Effector CD8-positive, alpha-beta T cell (primary cell): Measurements from ENCODE around the gene ICAM1.
"Not testable (repeated sequence)": the region's sequence is repeated elsewhere in the genome, so short reads cannot be mapped to it uniquely, and the experiment has no call there.

Experiments used
- DNase-seq: peaks from one replicate; lab custom pipeline; 2025; lab: John Stamatoyannopoulos, UW

Gene ICAM1

GRCh38 chr19:10277795-10278589, 7.1 kb downstream of the ICAM1 start:
- DNase-seq, result no peak

- no peak for DNase-seq
Observed at GRCh38 chr19:10278935-10279334, 8.0 kb downstream of the ICAM1 start.

GRCh38 chr19:10279737-10280442, 9.0 kb downstream of the ICAM1 start:
- no peak for DNase-seq

- not testable (repeated sequence) for DNase-seq
Observed at GRCh38 chr19:10282043-10282442, 11.1 kb downstream of the ICAM1 start.

- no peak for DNase-seq
Observed at GRCh38 chr19:10283301-10284064, 12.6 kb downstream of the ICAM1 start.

GRCh38 chr19:10284065-10284959, 13.4 kb downstream of the ICAM1 start:
- DNase-seq, result no peak

- no peak for DNase-seq
Observed at GRCh38 chr19:10284960-10285278, 14.0 kb downstream of the ICAM1 start.

GRCh38 chr19:10285393-10285792, 14.5 kb downstream of the ICAM1 start:
- DNase-seq, result no peak

GRCh38 chr19:10286803-10287737, 16.1 kb downstream of the ICAM1 start, which contains the start of gene ICAM4:
TSS of gene ICAM4 (plus strand) at chr19:10286955. CDS start at chr19:10287013, 58 bp downstream.
- DNase-seq, result no peak

GRCh38 chr19:10288662-10289166, 17.8 kb downstream of the ICAM1 start:
- no peak for DNase-seq

- DNase-seq, result peak; percentile 40
Observed at GRCh38 chr19:10289167-10289835, 18.4 kb downstream of the ICAM1 start.

GRCh38 chr19:10289836-10290356, 19.0 kb downstream of the ICAM1 start, which contains the start of gene ICAM5:
TSS of gene ICAM5 (plus strand) at chr19:10289952. CDS start at chr19:10290044, 92 bp downstream.
- no peak for DNase-seq

GRCh38 chr19:10290357-10290875, 19.5 kb downstream of the ICAM1 start:
- DNase-seq, result no peak

- peak; percentile 33 for DNase-seq
Observed at GRCh38 chr19:10290876-10291553, 20.1 kb downstream of the ICAM1 start.

- DNase-seq, result no peak
Observed at GRCh38 chr19:10291554-10292205, 20.8 kb downstream of the ICAM1 start.

- peak; percentile 57 for DNase-seq
Observed at GRCh38 chr19:10292206-10292788, 21.4 kb downstream of the ICAM1 start.
